Measurements from ENCODE around the gene MN1.
"Not testable (repeated sequence)": the region's sequence is repeated elsewhere in the genome, so short reads cannot be mapped to it uniquely, and the experiment has no call there.

The MN1 gene

DNA sequence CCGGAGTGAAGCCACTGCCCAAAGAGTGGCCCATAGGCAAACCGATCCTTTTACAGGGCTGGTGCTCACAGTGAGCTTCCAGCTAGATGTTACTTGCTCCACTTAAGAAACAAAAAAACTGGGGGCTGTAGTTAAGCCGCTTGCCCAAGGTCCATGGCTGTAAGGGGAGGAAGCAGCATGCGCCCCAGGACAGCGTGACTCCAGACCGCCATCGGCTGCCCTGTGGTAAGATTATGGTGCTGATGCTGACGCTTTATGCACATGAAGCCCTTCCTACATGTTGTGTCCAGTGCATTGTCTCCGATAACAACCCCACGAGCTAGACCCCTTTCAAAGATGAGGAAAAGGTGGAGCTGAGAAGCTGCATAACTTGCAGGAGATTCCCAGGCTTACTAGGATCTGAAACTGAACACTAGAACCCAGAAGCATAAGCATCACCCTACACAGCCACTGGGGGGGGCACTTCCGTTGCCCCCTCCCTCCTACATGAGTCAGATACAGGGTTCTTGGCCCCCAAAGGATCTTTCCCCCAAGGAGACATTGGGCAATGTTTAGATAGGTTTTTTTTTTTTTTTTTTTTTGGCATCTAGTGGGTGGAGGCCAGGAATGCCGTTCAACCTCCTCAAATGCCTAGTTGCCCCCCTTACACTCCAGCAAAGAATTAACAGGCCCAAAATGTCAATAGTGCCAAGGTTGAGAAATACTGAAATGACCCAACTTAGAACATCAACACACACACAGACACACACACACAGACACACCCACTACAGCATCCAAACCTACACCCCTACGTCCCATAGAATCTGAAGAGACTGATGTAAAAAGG lies 53.9 kb downstream of the MN1 start:
- DNase-seq (ENCODE audit: low read depth), result peak; percentile 31
- TF ChIP-seq, protein P1, sequence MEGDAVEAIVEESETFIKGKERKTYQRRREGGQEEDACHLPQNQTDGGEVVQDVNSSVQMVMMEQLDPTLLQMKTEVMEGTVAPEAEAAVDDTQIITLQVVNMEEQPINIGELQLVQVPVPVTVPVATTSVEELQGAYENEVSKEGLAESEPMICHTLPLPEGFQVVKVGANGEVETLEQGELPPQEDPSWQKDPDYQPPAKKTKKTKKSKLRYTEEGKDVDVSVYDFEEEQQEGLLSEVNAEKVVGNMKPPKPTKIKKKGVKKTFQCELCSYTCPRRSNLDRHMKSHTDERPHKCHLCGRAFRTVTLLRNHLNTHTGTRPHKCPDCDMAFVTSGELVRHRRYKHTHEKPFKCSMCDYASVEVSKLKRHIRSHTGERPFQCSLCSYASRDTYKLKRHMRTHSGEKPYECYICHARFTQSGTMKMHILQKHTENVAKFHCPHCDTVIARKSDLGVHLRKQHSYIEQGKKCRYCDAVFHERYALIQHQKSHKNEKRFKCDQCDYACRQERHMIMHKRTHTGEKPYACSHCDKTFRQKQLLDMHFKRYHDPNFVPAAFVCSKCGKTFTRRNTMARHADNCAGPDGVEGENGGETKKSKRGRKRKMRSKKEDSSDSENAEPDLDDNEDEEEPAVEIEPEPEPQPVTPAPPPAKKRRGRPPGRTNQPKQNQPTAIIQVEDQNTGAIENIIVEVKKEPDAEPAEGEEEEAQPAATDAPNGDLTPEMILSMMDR (conservative IDR thresholded peaks at IDR 0.05; ENCODE audit: control insufficient read depth, insufficient read depth, low read depth, low read length), result peak; percentile 33
- H3K4me3 ChIP-seq (ENCODE audit: control insufficient read depth, low read depth, low read length), result no peak overlapping the region

DNA sequence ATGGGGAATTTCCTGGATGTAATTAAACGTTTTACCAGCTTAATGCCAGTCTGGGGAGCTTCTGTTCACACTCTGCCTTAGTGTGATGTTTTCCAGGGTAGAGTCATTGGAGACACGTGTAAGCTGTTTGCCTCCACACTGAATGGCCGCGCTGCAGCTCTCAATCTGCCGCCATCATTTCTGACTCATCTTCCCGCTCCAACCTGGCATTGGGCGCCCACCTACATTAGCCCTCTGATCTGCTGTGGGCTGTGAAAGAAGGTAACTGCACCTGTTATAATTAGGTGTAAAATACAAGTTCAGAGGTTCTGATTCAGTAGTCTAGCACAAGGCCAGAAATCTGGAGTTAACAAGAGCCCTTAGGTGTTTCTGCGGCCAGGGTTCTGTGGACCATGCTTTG lies 54.6 kb downstream of the MN1 start:
- no peak overlapping the region for H3K4me3 ChIP-seq (ENCODE audit: control insufficient read depth, low read depth, low read length)
- TF ChIP-seq, protein P1 (conservative IDR thresholded peaks at IDR 0.05; ENCODE audit: control insufficient read depth, insufficient read depth, low read depth, low read length), result no peak
- no peak for DNase-seq (ENCODE audit: low read depth)

DNA sequence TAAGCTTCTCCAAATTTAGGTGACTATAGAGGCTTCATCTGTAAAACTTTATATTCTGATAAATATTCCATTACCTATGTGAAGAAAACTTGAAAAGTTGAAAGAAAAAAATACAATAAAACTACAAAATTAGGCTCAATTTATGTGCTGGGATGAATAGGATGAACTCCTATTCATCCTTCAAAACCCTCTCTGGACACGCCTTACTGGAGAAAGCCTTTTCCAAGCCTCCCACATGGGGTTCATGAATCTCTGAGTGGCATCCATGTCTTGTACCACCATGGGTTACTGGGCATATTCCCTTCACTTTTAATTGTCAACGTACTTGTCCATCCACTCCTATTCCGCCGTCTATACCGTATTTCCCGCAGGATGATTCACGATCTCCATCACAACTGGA lies 55.7 kb downstream of the MN1 start:
- H3K4me3 ChIP-seq (ENCODE audit: control insufficient read depth, low read depth, low read length), result no peak overlapping the region
- no peak for DNase-seq (ENCODE audit: low read depth)
- TF ChIP-seq, protein P1 (conservative IDR thresholded peaks at IDR 0.05; ENCODE audit: control insufficient read depth, insufficient read depth, low read depth, low read length), result no peak

DNA sequence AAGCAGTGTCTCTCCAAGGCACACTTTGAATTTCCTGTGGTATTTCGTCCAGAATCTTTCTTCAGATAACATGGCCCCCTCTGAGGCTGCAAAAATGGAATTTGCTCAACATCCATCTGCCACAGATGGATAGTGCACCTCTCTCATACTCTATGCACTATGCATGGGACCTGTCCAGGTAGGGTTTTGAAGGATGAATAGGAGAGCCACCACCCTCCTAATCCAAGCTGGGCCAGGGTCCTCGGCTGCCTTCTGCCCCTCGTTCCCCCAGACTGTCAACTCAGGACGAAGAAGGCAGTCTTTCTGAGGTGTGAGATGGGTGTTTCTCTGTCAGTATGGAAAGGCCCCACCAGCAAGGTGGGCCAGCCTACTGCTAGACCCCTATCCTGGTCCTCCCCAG lies 56.4 kb downstream of the MN1 start:
- no peak for DNase-seq (ENCODE audit: low read depth)
- TF ChIP-seq, protein P1 (conservative IDR thresholded peaks at IDR 0.05; ENCODE audit: control insufficient read depth, insufficient read depth, low read depth, low read length), result no peak
- H3K4me3 ChIP-seq (ENCODE audit: control insufficient read depth, low read depth, low read length), result no peak overlapping the region

DNA sequence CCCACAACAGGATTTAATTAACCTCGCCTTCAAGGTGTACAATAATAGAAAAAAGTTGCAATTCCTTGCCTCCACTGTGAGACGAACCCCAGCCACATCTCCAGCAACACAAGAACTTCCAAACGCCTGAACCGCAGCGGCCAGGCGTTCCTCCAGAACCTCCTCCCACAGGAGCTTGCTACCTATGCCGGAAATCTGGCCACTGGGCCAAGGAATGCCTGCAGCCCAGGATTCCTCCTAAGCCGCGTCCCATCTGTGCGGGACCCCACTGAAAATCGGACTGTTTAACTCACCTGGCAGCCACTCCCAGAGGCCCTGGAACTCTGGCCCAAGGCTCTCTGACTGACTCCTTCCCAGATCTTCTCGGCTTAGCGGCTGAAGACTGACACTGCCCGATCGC lies 57.5 kb downstream of the MN1 start:
- not testable (repeated sequence) for H3K4me3 ChIP-seq (ENCODE audit: control insufficient read depth, low read depth, low read length); DNase-seq (ENCODE audit: low read depth)

DNA sequence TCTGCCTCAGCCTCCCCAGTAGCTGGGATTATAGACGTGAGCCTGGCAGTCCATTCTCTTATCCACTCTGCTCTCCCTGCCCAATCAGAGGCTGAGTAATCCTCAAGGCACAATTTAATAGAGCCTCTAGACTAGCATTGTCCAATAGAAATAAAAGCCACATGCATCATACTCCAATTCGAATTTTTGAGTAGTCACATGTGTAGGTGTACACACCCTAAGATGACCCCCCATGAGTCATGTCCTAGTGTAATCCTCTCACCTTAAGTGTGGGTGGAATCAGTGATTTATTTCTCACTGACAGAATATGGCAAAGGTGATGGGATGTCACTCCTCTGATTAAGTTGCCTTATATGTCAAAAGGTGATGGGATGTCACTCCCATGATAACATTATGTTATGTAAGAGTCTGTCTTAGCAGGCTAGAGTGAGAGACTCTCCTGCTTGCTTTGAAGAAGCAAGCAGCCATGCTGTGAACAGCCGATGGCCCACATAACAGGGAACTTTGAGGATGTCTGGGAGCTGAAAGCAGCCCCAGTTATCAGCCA lies 61.3 kb downstream of the MN1 start:
- DNase-seq (ENCODE audit: low read depth), result no peak
- H3K4me3 ChIP-seq (ENCODE audit: control insufficient read depth, low read depth, low read length), result no peak overlapping the region
- TF ChIP-seq, protein P1 (conservative IDR thresholded peaks at IDR 0.05; ENCODE audit: control insufficient read depth, insufficient read depth, low read depth, low read length), result no peak

DNA sequence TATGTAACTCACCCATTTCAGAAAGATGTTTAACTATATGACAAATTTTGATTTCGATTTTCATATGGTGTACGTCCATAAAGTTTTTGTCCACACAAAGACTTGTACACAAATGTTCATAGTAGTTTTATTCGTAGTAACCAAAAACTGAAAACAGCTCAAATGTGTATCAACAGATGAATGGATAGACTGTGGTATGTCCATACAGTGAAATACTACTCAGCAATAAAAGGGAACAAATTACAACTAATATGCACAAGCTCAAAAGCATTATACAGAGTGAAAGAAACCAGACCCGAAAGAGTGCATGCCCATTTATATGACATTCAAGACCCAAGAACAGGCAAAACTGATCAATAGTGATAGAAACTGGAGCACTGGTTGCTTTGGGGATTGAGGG lies 64.0 kb downstream of the MN1 start:
- TF ChIP-seq, protein P1 (conservative IDR thresholded peaks at IDR 0.05; ENCODE audit: control insufficient read depth, insufficient read depth, low read depth, low read length), result no peak
- no peak for DNase-seq (ENCODE audit: low read depth)

More for the DNA sequence above, 64.0 kb downstream of the MN1 start:
- no peak overlapping the region for H3K4me3 ChIP-seq (ENCODE audit: control insufficient read depth, low read depth, low read length)

All from fibroblast of mammary gland (primary cell).